HL-60 (cell line): Measurements from ENCODE around the gene PCSK2.

Experiments
- CTCF ChIP-seq: IDR thresholded peaks from one replicate; pipeline ENCODE4 v1.5.1; 2011; ENCODE audit warnings: low read length, control low read depth, inconsistent platforms; ENCODE audit not compliant: insufficient read depth
- GABPA ChIP-seq: IDR thresholded peaks from 2 replicates; pipeline ENCODE4 v1.6.1; 2012; ENCODE audit warnings: low read depth
- POLR2AphosphoS5 ChIP-seq: IDR thresholded peaks from 2 replicates; pipeline ENCODE4 v1.6.1; 2012; ENCODE audit warnings: low read depth
- REST ChIP-seq: IDR thresholded peaks from 2 replicates; pipeline ENCODE4 v1.6.1; 2012; ENCODE audit warnings: low read depth; ENCODE audit not compliant: insufficient replicate concordance
- SPI1 ChIP-seq: IDR thresholded peaks from 2 replicates; pipeline ENCODE4 v1.6.1; 2012; ENCODE audit warnings: low read depth, mild to moderate bottlenecking, borderline replicate concordance

GRCh38 chr20:17456279-17456678, 229.4 kb downstream of the PCSK2 start:
- no peak for TF ChIP-seq CTCF
- TF ChIP-seq GABPA, result no peak
- TF ChIP-seq POLR2AphosphoS5, result no peak
- TF ChIP-seq REST, result no peak
- no peak for TF ChIP-seq SPI1
